D721Med (cell line): ENCODE data around the gene DEPDC5.

ENCODE experiments used
- DNase-seq: peaks from one replicate; pipeline ENCODE4 v3.0.0; 2011; ENCODE audit warnings: low spot score; ENCODE audit not compliant: insufficient read length
- FAIRE-seq: peaks from 2 replicates; lab custom pipeline; 2011; peaks lifted over from hg19 to GRCh38; lab: Jason Lieb, UNC
- TF ChIP-seq, protein P1 (sequence below): IDR thresholded peaks from 2 replicates; pipeline ENCODE4 v1.5.1; 2012; ENCODE audit warnings: mild to moderate bottlenecking, control low read depth; ENCODE audit not compliant: insufficient read depth; ENCODE audit errors: missing control alignments

Gene DEPDC5

DNA sequence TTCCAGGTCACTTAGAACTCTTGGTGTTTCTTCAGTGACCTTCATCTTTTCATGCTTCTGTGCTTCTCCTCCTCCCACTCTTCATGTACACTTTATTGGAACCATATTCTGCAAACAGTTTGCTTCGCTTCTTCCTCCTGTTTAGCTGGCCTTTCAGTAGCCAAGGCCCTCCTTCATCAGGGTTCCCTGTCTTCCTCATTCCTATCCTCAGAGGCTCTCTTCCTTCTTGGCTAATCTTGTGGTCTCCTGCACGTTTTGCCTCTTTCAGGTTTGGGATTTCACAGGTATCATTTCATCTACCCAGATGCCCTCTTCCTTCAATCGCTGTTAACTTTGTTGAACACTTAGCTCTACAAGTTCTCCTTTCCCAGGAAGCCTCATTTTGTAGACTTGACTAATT is 66.8 kb downstream of the DEPDC5 start:
- no peak for DNase-seq
- TF ChIP-seq, protein P1, sequence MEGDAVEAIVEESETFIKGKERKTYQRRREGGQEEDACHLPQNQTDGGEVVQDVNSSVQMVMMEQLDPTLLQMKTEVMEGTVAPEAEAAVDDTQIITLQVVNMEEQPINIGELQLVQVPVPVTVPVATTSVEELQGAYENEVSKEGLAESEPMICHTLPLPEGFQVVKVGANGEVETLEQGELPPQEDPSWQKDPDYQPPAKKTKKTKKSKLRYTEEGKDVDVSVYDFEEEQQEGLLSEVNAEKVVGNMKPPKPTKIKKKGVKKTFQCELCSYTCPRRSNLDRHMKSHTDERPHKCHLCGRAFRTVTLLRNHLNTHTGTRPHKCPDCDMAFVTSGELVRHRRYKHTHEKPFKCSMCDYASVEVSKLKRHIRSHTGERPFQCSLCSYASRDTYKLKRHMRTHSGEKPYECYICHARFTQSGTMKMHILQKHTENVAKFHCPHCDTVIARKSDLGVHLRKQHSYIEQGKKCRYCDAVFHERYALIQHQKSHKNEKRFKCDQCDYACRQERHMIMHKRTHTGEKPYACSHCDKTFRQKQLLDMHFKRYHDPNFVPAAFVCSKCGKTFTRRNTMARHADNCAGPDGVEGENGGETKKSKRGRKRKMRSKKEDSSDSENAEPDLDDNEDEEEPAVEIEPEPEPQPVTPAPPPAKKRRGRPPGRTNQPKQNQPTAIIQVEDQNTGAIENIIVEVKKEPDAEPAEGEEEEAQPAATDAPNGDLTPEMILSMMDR = no peak
- no peak for FAIRE-seq

DNA sequence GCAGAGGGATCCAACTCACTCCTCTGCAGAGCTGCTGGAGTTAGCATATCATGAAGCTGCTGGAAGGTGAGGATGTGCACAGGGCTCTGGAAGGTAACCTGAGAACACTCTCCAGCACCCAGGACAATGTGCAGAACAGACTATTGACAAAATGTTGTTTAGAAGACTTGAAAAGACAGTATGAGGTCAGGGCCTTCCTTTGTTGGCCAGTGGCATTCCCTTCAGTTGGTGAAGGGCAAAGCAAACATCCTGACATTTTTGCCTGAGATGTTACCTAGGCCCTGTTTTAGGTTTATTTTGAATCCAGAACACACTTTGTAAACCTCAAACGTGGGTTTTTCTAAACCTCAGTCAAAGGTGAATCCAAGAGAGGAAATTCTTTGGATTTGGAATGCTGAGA is 67.8 kb downstream of the DEPDC5 start:
- DNase-seq = no peak
- FAIRE-seq = no peak
- TF ChIP-seq, protein P1 = no peak

GRCh38 chr22:31822523-31822922 is 68.7 kb downstream of the DEPDC5 start:
- FAIRE-seq = no peak
- TF ChIP-seq, protein P1 = no peak
- no peak for DNase-seq

GRCh38 chr22:31825513-31825912 is 71.7 kb downstream of the DEPDC5 start:
- DNase-seq = no peak
- TF ChIP-seq, protein P1 = no peak
- no peak for FAIRE-seq

GRCh38 chr22:31826443-31826842 is 72.6 kb downstream of the DEPDC5 start:
- TF ChIP-seq, protein P1 = no peak
- DNase-seq = no peak
- no peak for FAIRE-seq

DNA sequence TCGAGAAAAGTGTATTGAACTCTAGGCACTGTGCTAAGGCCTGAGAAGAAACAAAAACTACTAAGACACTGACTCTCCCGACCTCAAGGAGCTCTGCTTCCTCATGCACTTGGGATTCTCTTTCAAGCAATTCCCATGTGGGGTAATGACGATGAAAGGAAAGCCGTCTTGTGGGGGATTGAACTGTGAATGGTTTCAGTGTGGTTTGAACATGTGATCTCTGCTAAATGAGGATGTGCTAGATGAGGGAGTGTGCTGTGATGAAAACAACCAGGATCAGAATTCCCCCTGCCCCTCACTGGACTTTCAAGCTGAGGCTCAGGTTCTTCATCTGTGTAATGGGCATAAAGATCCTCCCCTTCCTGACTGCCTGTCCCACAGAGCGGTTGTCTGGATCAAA is 74.9 kb downstream of the DEPDC5 start:
- DNase-seq (no peak), FAIRE-seq (no peak)
- TF ChIP-seq, protein P1 = no peak

GRCh38 chr22:31829505-31829904 is 75.7 kb downstream of the DEPDC5 start:
- FAIRE-seq = no peak
- TF ChIP-seq, protein P1 = no peak
- DNase-seq = no peak
